Cerebellar cortex (tissue), 1 donor: ENCODE results near the gene GID8.
A peak's percentile ranks its signal among the peaks of the same experiment; 100 is the strongest.

Source experiments
- DNase-seq: peaks from one replicate; pipeline ENCODE4 v3.0.0-alpha.2; 2015; ENCODE audit warnings: low spot score

GID8 gene

DNA sequence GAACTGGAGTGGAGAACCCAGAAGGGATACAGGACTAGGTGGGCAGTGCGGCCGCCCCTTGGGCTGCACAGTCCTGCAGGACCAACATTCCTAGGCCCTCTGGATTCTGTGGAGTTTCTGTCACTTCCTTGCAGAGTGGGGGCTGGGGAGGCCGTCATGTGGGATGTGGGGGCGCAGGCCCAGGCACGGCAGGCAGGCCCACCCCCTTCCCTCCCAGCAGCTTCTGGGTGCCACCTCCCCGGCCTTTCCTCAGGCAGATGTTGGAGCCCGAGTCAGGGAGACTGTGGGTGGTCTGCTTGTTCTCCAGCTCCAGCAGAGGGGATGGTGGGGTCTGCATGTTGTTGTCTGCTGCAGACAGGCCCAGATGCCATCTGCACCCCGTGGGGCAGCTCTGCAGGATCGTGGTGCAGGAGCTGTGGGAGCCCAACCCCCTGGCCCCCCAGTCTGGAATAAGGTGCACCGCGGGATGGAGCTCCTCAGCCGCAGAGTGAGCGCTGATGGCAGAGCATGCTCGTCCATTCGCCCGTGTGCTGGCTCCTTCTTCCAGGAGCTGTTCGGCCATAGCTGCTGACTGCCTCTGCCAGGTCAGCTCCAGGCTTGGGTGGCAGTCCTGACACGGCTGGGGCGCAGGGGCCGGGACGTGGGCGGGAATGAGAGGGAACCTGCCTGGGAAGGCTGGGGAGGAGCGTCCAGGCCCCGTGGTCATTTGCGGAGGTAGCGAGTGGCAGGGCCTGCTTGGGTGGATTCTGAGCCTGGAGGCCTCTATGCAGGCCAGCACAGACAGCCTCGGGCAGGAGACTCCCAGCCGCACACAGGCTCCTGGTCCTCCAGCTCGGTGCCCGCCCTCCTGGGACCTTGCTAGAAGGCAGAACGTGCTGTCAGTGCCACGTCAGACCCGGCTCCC, 32.6 kb downstream of the GID8 start:
- no peak for DNase-seq

DNA sequence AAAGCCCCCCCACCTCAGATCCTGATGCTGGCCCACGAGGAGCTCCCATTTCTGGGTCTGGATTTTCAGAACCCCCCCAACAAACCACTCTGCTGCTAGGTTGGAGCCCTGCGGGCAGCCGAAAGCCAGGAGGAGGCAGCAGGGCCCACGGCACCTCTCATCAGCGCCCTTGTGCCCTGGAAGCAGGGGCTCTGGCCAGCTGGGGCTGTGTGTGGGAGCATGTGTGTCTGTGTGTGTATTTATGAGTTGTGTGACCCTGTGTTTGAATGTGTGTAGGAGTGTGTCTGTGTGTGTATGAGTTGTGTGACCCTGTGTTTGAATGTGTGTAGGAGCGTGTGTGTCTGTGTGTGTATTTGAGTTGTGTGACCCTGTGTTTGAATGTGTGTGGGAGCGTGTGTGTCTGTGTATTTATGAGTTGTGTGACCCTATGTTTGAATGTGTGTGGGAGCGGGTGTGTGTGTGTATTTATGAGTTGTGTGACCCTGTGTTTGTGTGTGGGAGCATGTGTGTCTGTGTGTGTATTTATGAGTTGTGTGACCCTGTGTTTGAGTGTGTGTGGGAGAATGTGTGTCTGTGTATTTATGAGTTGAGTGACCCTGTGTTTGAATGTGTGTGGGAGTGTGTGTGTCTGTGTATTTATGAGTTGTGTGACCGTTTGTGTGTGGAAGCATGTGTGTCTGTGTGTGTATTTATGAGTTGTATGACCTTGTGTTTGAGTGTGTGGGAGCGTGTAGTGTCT, 33.4 kb downstream of the GID8 start:
- no peak for DNase-seq

DNA sequence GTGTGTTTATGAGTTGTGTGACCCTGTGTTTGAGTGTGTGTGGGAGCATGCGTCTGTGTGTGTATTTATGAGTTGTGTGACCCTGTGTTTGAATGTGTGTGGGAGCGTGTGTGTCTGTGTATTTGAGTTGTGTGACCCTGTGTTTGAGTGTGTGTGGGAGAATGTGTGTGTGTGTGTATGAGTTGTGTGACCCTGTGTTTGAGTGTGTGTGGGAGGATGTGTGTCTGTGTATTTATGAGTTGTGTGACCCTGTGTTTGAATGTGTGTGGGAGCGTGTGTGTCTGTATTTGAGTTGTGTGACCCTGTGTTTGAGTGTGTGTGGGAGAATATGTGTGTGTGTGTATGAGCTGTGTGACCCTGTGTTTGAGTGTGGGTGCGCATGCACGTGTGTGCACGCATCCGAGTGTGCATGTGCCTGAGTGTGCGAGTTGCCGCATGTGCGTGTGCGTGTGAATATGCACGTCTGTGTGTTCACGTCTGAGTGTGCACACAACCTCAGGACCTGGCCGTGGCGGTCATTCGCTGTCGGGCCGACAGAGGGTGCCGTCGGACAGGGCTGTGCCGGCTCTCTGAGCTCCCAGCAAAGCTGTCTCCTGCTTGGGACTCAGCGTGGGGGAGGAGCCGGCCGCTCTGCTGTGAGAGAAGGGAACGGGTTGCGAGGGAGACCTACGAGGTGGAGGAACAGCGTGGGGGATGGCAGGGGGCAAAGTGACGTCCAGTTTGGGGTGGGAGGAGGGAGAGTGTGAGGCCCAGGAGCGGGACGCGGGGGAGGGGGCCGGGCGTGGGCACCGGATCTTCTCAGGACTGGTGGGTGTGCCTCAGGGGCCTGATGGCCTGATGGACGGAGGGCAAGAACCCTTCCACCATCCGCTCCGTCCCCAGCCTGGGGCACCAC, 34.2 kb downstream of the GID8 start:
- DNase-seq, result peak; percentile 78

DNA sequence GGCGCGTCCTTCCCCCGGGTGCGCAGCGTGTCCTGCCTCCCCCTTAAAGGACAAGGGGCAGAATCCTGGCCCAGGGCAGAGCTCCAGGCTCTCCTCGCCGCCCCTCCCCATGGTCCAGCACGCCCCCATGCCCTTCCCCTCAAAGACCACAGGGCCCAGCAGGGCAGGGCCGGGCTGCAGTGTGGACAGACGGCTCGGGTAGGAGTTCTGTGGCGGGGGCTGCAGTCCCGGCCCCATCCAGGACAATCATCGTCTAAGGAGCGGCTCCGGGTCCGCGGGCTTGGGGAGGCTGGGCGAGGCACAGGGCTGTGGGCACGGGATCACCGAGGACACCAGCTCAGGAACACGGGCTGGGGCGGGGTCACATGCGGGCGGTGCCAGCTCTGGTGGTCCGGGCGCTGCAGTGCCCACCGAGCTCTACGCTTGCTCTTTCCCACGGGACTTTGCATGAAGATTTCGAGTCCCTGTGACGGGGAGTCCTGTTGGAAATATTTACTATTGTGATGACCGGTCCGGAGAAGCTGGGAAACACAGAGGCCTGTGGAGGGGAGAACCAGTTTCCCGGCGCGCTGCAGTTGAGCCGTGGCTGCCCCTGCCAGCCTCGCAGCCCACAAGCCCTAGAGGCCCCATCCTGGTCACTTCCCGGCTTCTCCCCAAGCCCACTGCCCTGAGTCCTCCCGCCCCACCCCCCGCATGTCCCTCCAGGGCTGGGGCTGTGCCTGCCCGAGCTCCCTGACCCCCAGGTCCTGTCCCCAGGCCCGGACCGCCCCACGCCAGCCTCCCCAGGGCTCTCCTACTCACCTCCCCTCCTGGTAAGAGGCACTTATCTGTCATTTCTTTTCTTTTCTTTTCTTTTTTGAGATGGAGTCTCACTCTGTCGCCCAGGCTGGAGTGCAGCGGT, 35.1 kb downstream of the GID8 start:
- DNase-seq, result no peak

- DNase-seq, result peak; percentile 63
Observed at GRCh38 chr20:62975251-62975760, 37.4 kb downstream of the GID8 start.

DNA sequence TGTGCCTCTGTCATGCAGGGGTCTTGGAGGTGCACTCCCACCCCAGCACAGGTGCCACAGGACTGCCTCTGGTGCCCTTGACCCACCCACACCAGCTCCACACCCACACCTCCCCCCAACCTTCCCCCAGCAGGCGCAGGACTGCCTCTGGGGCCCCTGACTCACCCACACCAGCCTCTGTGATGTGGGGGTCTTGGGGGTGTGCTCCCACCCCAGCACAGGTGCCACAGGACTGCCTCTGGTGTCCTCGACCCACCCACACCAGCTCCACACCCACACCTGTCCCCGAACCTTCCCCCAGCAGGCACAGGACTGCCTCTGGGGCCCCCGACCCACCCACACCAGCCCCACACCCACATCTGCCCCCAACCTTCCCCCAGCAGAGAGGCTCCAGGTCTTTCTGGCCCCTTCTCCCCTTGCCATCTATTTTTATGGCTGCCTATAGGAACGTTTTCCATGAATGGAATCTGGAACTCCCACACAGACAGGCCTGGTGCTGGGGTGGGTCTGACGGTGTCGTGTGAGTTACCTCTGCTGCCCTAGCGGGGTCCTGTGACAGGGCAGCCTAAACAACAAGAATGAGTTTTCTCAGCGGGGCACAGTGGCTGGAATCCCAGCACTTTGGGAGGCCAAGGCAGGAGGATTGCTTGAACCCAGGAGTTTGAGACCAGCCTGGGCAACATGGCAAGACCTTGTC, 38.0 kb downstream of the GID8 start:
- no peak for DNase-seq

- DNase-seq, result no peak
Observed at GRCh38 chr20:62976886-62977285, 38.9 kb downstream of the GID8 start.

- no peak for DNase-seq
Observed at GRCh38 chr20:62977613-62978560, 39.9 kb downstream of the GID8 start.

DNA sequence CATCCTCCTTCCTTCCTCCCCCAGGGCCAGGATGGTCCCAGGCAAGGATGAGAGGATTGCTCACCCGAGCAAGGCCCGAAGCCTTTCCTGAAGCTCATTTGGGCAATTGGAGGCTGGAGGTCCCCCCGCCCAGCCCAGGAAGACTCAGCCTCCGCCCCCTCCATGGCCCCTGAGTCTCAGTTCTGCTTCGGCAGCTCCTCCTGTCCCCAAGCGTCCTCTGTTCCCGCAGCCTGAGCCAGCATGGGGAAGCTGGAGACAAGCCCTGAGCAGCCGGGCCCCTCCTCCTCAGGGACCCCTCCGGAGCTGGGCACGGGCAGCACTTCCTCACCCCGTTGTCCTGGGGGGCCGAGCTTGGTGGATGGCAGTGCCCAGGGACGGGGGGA, 40.6 kb downstream of the GID8 start:
- DNase-seq, result no peak

- DNase-seq, result no peak
Observed at GRCh38 chr20:62979310-62979709, 41.4 kb downstream of the GID8 start.

GRCh38 chr20:62979876-62980373, 42.0 kb downstream of the GID8 start:
- DNase-seq, result peak; percentile 22

DNA sequence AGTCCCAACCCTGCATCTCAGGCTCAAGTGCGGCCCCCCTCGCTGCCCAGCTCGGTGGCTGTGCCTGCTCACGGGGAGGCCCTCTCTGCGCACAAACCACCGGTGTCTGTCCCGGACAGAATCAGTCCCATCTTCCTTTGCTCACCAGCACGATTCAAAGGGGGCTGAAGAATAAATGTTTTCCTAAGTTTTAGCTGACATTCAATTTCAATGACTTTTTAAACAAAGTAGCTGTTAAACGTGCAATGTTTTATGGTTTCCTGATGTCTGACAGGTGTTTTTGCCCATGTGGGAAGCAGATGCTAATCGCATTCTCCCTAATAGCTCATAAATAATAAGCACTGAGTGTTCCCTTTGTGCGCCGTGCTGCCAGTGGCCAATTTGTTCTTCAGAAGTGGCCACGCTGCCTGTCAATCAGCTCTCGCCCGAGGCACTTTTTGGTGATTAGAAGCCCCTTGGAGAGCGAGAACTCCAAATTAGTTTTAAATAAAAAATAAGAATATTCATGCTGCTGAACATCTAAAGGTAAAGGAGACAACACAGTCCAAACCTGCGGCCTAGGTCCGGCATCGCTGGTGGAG, 42.5 kb downstream of the GID8 start:
- DNase-seq, result no peak

- peak; percentile 22 for DNase-seq
Observed at GRCh38 chr20:62980970-62981369, 43.0 kb downstream of the GID8 start.

DNA sequence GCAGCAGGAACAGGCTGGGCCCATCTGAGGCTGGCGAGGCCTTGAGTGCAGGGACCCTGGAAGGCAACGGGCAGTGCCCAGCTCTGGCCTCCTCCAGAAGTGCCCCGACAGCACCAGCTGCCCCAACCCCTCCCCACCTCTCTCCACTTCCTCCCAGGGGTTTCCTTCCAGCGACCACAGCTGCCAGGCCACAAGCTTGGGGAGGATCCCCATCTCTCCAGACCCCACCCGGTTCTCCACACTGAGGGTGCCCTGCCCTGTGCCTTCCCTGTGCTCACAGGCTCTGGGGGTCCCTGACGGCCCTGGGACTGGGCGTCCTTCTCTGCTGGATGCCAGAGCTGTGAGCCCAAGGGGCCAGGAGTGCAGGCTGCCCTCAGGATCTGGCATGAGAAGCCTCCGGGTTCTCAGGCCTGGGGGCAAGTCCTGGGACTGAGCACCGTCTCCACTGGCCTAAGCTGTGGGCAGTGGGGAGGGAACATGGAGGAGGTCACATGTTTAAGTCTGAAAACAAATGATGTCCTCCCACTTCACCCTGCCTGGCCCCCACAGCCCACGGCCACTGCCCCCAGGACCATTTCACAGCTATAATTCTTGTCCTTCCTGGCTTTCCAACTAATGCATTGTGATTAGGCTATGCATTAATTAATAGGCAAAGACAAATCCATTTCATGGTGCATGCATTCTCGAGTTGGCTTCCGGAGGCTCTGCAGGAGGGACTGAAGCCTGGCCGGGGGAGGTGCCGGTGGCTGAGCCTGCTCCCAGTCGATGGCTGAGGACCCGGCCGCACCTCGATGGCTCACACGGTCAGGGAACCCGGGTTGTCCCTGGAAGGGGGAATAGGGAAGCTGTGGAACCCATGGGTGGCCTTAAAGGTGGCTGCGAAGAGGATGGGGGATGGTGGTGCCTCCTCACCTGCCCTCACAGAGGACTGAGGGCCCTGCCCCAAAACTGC, 44.5 kb downstream of the GID8 start:
- no peak for DNase-seq

DNA sequence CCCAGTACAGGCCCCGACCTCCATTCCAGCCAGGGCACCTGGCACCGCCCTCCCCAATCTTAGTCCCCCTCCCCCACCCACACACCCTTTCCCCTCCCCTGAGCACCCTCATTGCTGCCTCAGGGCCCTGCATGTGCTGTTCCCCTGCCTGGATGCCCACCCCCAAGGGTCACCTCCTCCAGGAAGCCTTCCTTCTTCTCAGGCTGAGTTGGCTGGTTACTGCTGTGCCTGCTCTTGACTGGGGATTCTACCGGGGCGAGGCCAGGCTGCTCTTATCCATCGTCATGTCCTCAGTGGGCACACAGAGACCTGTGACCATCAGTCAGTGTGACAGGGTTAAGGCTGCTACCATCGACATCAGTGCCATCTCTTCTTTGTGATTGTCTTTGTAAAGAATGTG, 45.3 kb downstream of the GID8 start:
- no peak for DNase-seq

DNA sequence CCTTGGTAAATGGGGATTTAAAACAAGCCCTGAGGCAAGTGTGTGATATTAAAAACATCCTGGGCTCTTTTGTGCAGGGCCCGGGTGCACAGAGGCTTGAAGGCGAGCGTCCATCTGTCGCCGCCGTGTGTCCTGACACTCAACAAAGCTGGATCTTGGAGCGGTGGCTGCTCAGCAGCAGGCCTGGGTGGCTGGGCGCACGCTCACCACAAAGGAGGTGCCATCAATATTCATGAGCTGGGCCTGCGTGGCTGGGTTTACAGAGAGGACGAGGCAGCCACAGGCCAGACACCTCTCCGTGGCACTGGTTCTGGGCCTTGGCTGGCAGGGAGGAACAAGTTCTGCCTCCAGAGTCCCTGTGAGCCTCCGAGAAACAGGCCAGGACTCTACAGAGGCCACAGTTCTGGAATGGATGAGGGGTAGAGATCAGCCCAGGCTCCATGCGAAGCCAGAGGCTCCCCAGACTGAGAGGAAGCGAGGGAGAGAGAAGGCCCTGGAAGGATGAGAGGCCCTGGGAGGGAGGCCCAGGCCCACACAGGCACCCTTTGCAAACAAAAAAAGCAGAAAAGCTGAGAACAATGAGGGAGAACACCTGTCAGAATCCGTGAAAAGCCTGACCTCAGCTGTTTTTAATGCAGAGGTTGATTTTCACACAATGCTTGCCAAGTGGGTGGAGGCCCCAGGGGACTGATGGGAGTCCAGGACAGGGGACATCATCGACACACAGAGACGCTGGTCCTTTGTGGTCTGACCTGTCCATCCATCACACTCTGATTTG, 46.9 kb downstream of the GID8 start:
- DNase-seq, result no peak

DNA sequence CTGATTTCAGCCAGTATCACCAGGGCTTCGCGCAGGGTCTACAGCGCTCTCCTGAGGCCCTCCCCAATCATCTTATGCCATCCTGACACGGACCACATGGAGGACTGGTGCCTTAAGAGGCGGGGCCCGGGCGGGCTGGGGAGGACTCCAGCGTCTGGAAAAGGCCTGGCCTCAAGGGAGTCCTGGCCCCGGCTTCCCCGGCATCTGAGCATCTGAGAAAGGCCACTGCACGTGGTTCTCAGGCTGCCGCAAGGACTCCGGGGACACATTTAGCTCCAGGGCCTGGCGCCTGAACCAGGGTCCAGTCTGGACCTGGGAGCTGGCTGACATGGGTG, 47.5 kb downstream of the GID8 start:
- no peak for DNase-seq
